ENCODE data around the gene SUMO4.

- TF ChIP-seq CTCF (IDR thresholded peaks at IDR 0.05) (no peak), POLR2A (IDR thresholded peaks at IDR 0.05) (no peak)
These were observed 39.5 kb upstream of the SUMO4 start for GRCh38 chr6:149360536-149360935.

All from testis (tissue), 2 donors.